Measurements from ENCODE around the gene HTT.

The HTT gene

GRCh38 chr4:3193531-3194203 is 119.2 kb downstream of the HTT start:
- H3K27ac ChIP-seq, result no peak overlapping the region
- no peak for DNase-seq (ENCODE audit: low read depth, low spot score)

GRCh38 chr4:3196670-3197359 is 122.3 kb downstream of the HTT start:
- no peak for DNase-seq (ENCODE audit: low read depth, low spot score)

GRCh38 chr4:3197366-3198105 is 123.1 kb downstream of the HTT start:
- no peak for DNase-seq (ENCODE audit: low read depth, low spot score)
- H3K27ac ChIP-seq, result no peak overlapping the region

More at GRCh38 chr4:3196670-3197359, 122.3 kb downstream of the HTT start:
- no peak overlapping the region for H3K27ac ChIP-seq

- no peak overlapping the region for H3K27ac ChIP-seq
- no peak for DNase-seq (ENCODE audit: low read depth, low spot score)
These were observed 124.4 kb downstream of the HTT start for GRCh38 chr4:3198906-3199305.

GRCh38 chr4:3199653-3200422 is 125.4 kb downstream of the HTT start:
- no peak overlapping the region for H3K27ac ChIP-seq
- no peak for DNase-seq (ENCODE audit: low read depth, low spot score)

GRCh38 chr4:3200423-3201090 is 126.1 kb downstream of the HTT start:
- no peak overlapping the region for H3K27ac ChIP-seq
- DNase-seq (ENCODE audit: low read depth, low spot score), result no peak

- DNase-seq (ENCODE audit: low read depth, low spot score), result no peak
- no peak overlapping the region for H3K27ac ChIP-seq
These were observed 127.5 kb downstream of the HTT start for GRCh38 chr4:3201718-3202702.

- no peak overlapping the region for H3K27ac ChIP-seq
- no peak for DNase-seq (ENCODE audit: low read depth, low spot score)
These were observed 128.6 kb downstream of the HTT start for GRCh38 chr4:3202836-3203820.

- DNase-seq (ENCODE audit: low read depth, low spot score), result no peak
- no peak overlapping the region for H3K27ac ChIP-seq
These were observed 129.5 kb downstream of the HTT start for GRCh38 chr4:3203971-3204431.

GRCh38 chr4:3205995-3206394 is 131.5 kb downstream of the HTT start:
- DNase-seq (ENCODE audit: low read depth, low spot score), result no peak
- no peak overlapping the region for H3K27ac ChIP-seq

GRCh38 chr4:3206439-3207100 is 132.1 kb downstream of the HTT start:
- H3K27ac ChIP-seq, result no peak overlapping the region
- no peak for DNase-seq (ENCODE audit: low read depth, low spot score)

- no peak overlapping the region for H3K27ac ChIP-seq
- no peak for DNase-seq (ENCODE audit: low read depth, low spot score)
These were observed 133.1 kb downstream of the HTT start for GRCh38 chr4:3207531-3208037.

GRCh38 chr4:3208826-3209225 is 134.3 kb downstream of the HTT start:
- no peak for DNase-seq (ENCODE audit: low read depth, low spot score)
- no peak overlapping the region for H3K27ac ChIP-seq

GRCh38 chr4:3209551-3210325 is 135.3 kb downstream of the HTT start:
- DNase-seq (ENCODE audit: low read depth, low spot score), result no peak
- no peak overlapping the region for H3K27ac ChIP-seq

GRCh38 chr4:3210467-3210866 is 136.0 kb downstream of the HTT start:
- DNase-seq (ENCODE audit: low read depth, low spot score), result no peak
- H3K27ac ChIP-seq, result no peak overlapping the region

- DNase-seq (ENCODE audit: low read depth, low spot score), result no peak
- H3K27ac ChIP-seq, result no peak overlapping the region
These were observed 137.4 kb downstream of the HTT start for GRCh38 chr4:3211866-3212265.

Measured in epithelial cell of prostate (primary cell).